ENCODE data around the gene GADD45GIP1. TPM values are rescaled to one million over a fixed set of nuclear protein-coding genes. Genes with fewer than 3 reads are reported as not detected.

The GADD45GIP1 gene
- polyA plus RNA-seq, 1 of the 3 experiments (the other 2 are of a cell fraction): 91.8 TPM

DNA sequence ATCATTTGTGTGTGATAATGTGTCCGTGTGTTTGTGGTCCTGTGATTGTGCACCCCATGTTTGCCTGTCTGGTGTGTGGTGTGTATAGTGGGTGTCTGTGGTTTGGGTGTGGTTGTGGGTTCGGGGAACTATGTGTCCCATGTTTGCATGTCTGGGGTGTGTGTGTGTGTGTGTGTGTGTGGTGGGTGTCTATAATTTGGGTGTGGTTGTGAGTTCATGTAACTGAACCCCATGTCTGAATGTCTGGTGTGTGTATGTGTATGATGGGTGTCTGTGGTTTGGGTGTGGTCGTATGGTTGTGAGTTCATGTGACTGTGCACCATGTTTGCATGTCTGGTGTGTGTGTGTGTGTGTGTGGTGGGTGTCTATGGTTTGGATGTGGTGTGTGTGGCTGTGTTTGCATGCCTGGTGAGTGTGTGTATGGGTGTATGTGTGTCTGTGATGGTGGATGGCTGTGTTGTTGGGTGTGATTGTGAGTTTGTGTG lies 27.2 kb upstream of the GADD45GIP1 start:
- ChIA-PET POLR2A (interaction anchor here (1.0 kb wide), 1 partner anchor 77 kb away, joined by 6 read pairs; no protein-coding TSS in a partner anchor), CTCF (interaction anchor here (0.6 to 24.6 kb wide), 22 partner anchors 7 to 179 kb away, joined by 3 to 603 read pairs (median 8); partner anchors contain the start of gene NFIX)
- Histone ChIP-seq H3K9me3 (no peaks in the 10 kb centered on the region), H3K9ac (no peak overlapping the region), H2AFZ (ENCODE audit: low read depth) (no peak overlapping the region), H3K27me3 (ENCODE audit: insufficient read depth) (no peaks in the 10 kb centered on the region), H3K36me3 (replicated peaks in 1 of 2; ENCODE audit: control insufficient read depth in 1 of 2, insufficient read depth in 2 of 2, low read length in 1 of 2) (no peaks in the 10 kb centered on the region), H3F3A (replicated peaks; ENCODE audit: insufficient read depth) (no peaks in the 10 kb centered on the region), H3K79me2 (ENCODE audit: insufficient read depth) (no peaks in the 10 kb centered on the region), H3K27ac (ENCODE audit: low read depth in 2 of 2, low read length in 1 of 2) (no peak overlapping the region), H3K4me3 (ENCODE audit: low read depth in 2 of 2, low read length in 1 of 2) (no peak overlapping the region), H3K9me2 (no peaks in the 10 kb centered on the region), H3K4me2 (no peak overlapping the region), H4K20me1 (ENCODE audit: insufficient read depth) (no peaks in the 10 kb centered on the region), H3K4me1 (ENCODE audit: control insufficient read depth in 1 of 2, insufficient read depth in 2 of 2, low read depth in 1 of 2, low read length in 1 of 2) (peaks cover 0 to 8% of the 10 kb centered on the region in 2 experiments; a peak in 1 of 4 replicates)
- WGBS (ENCODE audit: low lambda C conversion rate): 65% methylated on average over 3 of the region's 3 CpGs
- TF ChIP-seq, protein P1, sequence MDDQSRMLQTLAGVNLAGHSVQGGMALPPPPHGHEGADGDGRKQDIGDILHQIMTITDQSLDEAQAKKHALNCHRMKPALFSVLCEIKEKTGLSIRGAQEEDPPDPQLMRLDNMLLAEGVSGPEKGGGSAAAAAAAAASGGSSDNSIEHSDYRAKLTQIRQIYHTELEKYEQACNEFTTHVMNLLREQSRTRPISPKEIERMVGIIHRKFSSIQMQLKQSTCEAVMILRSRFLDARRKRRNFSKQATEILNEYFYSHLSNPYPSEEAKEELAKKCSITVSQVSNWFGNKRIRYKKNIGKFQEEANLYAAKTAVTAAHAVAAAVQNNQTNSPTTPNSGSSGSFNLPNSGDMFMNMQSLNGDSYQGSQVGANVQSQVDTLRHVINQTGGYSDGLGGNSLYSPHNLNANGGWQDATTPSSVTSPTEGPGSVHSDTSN (IDR thresholded peaks at IDR 0.05): no peak
- TF ChIP-seq TAF1 (IDR thresholded peaks at IDR 0.05; ENCODE audit: borderline replicate concordance, low read depth, low read length): no peak
- TF ChIP-seq FOSL2 (IDR thresholded peaks at IDR 0.05; ENCODE audit: borderline replicate concordance, low read depth): no peak
- no peak for TF ChIP-seq RAD21 (IDR thresholded peaks at IDR 0.05; ENCODE audit: low read length)
- TF ChIP-seq RCOR1 (IDR thresholded peaks at IDR 0.05; ENCODE audit: low read length): no peak
- TF ChIP-seq, protein P2, sequence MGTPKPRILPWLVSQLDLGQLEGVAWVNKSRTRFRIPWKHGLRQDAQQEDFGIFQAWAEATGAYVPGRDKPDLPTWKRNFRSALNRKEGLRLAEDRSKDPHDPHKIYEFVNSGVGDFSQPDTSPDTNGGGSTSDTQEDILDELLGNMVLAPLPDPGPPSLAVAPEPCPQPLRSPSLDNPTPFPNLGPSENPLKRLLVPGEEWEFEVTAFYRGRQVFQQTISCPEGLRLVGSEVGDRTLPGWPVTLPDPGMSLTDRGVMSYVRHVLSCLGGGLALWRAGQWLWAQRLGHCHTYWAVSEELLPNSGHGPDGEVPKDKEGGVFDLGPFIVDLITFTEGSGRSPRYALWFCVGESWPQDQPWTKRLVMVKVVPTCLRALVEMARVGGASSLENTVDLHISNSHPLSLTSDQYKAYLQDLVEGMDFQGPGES (IDR thresholded peaks at IDR 0.05; ENCODE audit: low read depth, low read length): no peak
- TF ChIP-seq, protein P3, sequence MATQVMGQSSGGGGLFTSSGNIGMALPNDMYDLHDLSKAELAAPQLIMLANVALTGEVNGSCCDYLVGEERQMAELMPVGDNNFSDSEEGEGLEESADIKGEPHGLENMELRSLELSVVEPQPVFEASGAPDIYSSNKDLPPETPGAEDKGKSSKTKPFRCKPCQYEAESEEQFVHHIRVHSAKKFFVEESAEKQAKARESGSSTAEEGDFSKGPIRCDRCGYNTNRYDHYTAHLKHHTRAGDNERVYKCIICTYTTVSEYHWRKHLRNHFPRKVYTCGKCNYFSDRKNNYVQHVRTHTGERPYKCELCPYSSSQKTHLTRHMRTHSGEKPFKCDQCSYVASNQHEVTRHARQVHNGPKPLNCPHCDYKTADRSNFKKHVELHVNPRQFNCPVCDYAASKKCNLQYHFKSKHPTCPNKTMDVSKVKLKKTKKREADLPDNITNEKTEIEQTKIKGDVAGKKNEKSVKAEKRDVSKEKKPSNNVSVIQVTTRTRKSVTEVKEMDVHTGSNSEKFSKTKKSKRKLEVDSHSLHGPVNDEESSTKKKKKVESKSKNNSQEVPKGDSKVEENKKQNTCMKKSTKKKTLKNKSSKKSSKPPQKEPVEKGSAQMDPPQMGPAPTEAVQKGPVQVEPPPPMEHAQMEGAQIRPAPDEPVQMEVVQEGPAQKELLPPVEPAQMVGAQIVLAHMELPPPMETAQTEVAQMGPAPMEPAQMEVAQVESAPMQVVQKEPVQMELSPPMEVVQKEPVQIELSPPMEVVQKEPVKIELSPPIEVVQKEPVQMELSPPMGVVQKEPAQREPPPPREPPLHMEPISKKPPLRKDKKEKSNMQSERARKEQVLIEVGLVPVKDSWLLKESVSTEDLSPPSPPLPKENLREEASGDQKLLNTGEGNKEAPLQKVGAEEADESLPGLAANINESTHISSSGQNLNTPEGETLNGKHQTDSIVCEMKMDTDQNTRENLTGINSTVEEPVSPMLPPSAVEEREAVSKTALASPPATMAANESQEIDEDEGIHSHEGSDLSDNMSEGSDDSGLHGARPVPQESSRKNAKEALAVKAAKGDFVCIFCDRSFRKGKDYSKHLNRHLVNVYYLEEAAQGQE (IDR thresholded peaks at IDR 0.05; ENCODE audit: low read depth, low read length): no peak
- TF ChIP-seq EZH2phosphoT487 (IDR thresholded peaks at IDR 0.05; ENCODE audit: borderline replicate concordance, low read depth): no peak
- TF ChIP-seq FOXJ3 (CRISPR knock-in tag; IDR thresholded peaks at IDR 0.05): no peak
- TF ChIP-seq MXI1 (IDR thresholded peaks at IDR 0.05; ENCODE audit: low read depth, low read length): no peak
- no peak; the same call in 1 of the 2 replicates for TF ChIP-seq SIN3A (IDR thresholded peaks at IDR 0.05; ENCODE audit: borderline replicate concordance, low read depth, low read length)
- TF ChIP-seq ELF1 (IDR thresholded peaks at IDR 0.05): no peak
- DNase-seq: no peak
